ENCODE results near the gene VWA1.
"Not testable (repeated sequence)": the region's sequence is repeated elsewhere in the genome, so short reads cannot be mapped to it uniquely, and the experiment has no call there.

Gene VWA1

GRCh38 chr1:1435106-1435903 is at the start of gene VWA1:
Gene VWA1 (plus strand): TSS chr1:1435690. CDS start chr1:1435749, 59 bp downstream.
- no peak for DNase-seq

GRCh38 chr1:1385931-1386330 is 49.6 kb upstream of the VWA1 start:
- no peak for DNase-seq

GRCh38 chr1:1387098-1388077 is 48.1 kb upstream of the VWA1 start:
- no peak for DNase-seq

GRCh38 chr1:1388078-1388472 is 47.4 kb upstream of the VWA1 start:
- DNase-seq: no peak

GRCh38 chr1:1390675-1391074 is 44.8 kb upstream of the VWA1 start:
- no peak for DNase-seq

- no peak for DNase-seq
These were observed 44.3 kb upstream of the VWA1 start for GRCh38 chr1:1391225-1391624.

- no peak for DNase-seq
These were observed 42.5 kb upstream of the VWA1 start for GRCh38 chr1:1393014-1393413.

- no peak for DNase-seq
These were observed 42.1 kb upstream of the VWA1 start for GRCh38 chr1:1393428-1393827.

GRCh38 chr1:1394116-1394515 is 41.4 kb upstream of the VWA1 start:
- DNase-seq: no peak

GRCh38 chr1:1395166-1395565 is 40.3 kb upstream of the VWA1 start:
- no peak for DNase-seq

GRCh38 chr1:1397839-1398523 is 37.5 kb upstream of the VWA1 start:
- no peak for DNase-seq

GRCh38 chr1:1398677-1399186 is 36.8 kb upstream of the VWA1 start:
- DNase-seq: no peak

GRCh38 chr1:1399187-1399871 is 36.2 kb upstream of the VWA1 start, which contains the start of gene CCNL2:
Gene CCNL2 (minus strand): TSS chr1:1399335. CDS start chr1:1399306, 29 bp downstream.
- peak; percentile 94 for DNase-seq

GRCh38 chr1:1399872-1400575 is 35.5 kb upstream of the VWA1 start:
- DNase-seq: no peak

- DNase-seq: no peak
These were observed 34.7 kb upstream of the VWA1 start for GRCh38 chr1:1400576-1401456.

- no peak for DNase-seq
These were observed 34.0 kb upstream of the VWA1 start for GRCh38 chr1:1401457-1402010.

- no peak for DNase-seq
These were observed 33.2 kb upstream of the VWA1 start for GRCh38 chr1:1402072-1402900.

- not testable (repeated sequence) for DNase-seq
These were observed 32.5 kb upstream of the VWA1 start for GRCh38 chr1:1402901-1403392.

GRCh38 chr1:1403653-1404052 is 31.8 kb upstream of the VWA1 start:
- DNase-seq: no peak

Measured in DMS79 (cell line).